Mesenchymal stem cell (in vitro differentiated cells and primary cell): Measurements from ENCODE around the gene WDR72.
A peak's percentile ranks its signal among the peaks of the same experiment; 100 is the strongest.

Source experiments
- DNase-seq: peaks from one replicate; pipeline ENCODE4 v3.0.0-alpha.2; 2013
- H2AFZ ChIP-seq: one replicate; pipeline ENCODE4 v1.6.1; 2013; ENCODE audit warnings: low read depth, mild to moderate bottlenecking, control low read depth, inconsistent platforms, low read length, moderate library complexity
- H2AK5ac ChIP-seq: 2 replicates; pipeline ENCODE4 v1.6.1; 2013; ENCODE audit warnings: low read length, moderate library complexity, mild to moderate bottlenecking, inconsistent platforms; ENCODE audit not compliant: severe bottlenecking
- H2BK120ac ChIP-seq: one replicate; pipeline ENCODE4 v1.6.1; 2013; ENCODE audit warnings: low read depth, mild to moderate bottlenecking, inconsistent platforms, low read length, moderate library complexity
- H2BK12ac ChIP-seq, 2 experiments: one replicate each; pipeline ENCODE4 v1.6.1; 2013; ENCODE audit warnings: inconsistent platforms in 2 of 2, low read length in 2 of 2, mild to moderate bottlenecking in 2 of 2, moderate library complexity in 2 of 2, control low read depth in 1 of 2
- H2BK15ac ChIP-seq: one replicate; pipeline ENCODE4 v1.6.1; 2013; ENCODE audit warnings: mild to moderate bottlenecking, low read depth, inconsistent platforms; ENCODE audit not compliant: poor library complexity, severe bottlenecking
- H2BK5ac ChIP-seq: 2 replicates; pipeline ENCODE4 v1.6.1; 2013; ENCODE audit warnings: low read depth, mild to moderate bottlenecking, low read length, control low read depth, inconsistent platforms; ENCODE audit not compliant: poor library complexity, severe bottlenecking
- H3K14ac ChIP-seq, 2 experiments: one replicate each; pipeline ENCODE4 v1.6.1; 2013; ENCODE audit warnings: inconsistent platforms in 2 of 2, low read length in 2 of 2, control low read depth in 1 of 2, mild to moderate bottlenecking in 1 of 2, moderate library complexity in 1 of 2
- H3K18ac ChIP-seq, 2 experiments: one replicate each; pipeline ENCODE4 v1.6.1; 2013; ENCODE audit warnings: inconsistent platforms in 2 of 2, low read length in 2 of 2, control low read depth in 1 of 2, low read depth in 1 of 2, mild to moderate bottlenecking in 1 of 2
- H3K23ac ChIP-seq, 2 experiments: one replicate each; pipeline ENCODE4 v1.6.1; 2013; ENCODE audit warnings: inconsistent platforms in 2 of 2, low read length in 2 of 2, mild to moderate bottlenecking in 2 of 2, moderate library complexity in 2 of 2, control low read depth in 1 of 2
- H3K27ac ChIP-seq: 2 replicates; pipeline ENCODE4 v1.5.1; 2013; ENCODE audit warnings: mild to moderate bottlenecking, moderate library complexity, low read length, control low read depth, inconsistent platforms; ENCODE audit not compliant: poor library complexity, severe bottlenecking
- H3K27me3 ChIP-seq, 2 experiments: 2 replicates each; pipeline versions ENCODE4 v1.6.1 to v1.7.0; 2013; ENCODE audit warnings: low read length in 2 of 2, mild to moderate bottlenecking in 2 of 2, moderate library complexity in 2 of 2, control low read depth in 1 of 2, inconsistent platforms in 1 of 2; ENCODE audit not compliant: control insufficient read depth in 1 of 2, insufficient read depth in 1 of 2
- H3K36me3 ChIP-seq, 2 experiments: 2 replicates each; pipeline versions ENCODE4 v1.6.1 to v1.7.0; 2013; ENCODE audit warnings: low read length in 2 of 2, control low read depth in 1 of 2, inconsistent platforms in 1 of 2, low read depth in 1 of 2, mild to moderate bottlenecking in 1 of 2; ENCODE audit not compliant: insufficient read depth in 2 of 2, control insufficient read depth in 1 of 2
- H3K4ac ChIP-seq, 2 experiments: one replicate each; pipeline ENCODE4 v1.6.1; 2013; ENCODE audit warnings: inconsistent platforms in 2 of 2, low read length in 2 of 2, mild to moderate bottlenecking in 2 of 2, moderate library complexity in 2 of 2, control low read depth in 1 of 2, low read depth in 1 of 2
- H3K4me1 ChIP-seq: 2 replicates; pipeline ENCODE4 v1.6.1; 2013; ENCODE audit warnings: low read depth, low read length, control low read depth; ENCODE audit not compliant: control insufficient read depth, insufficient read depth
- H3K4me2 ChIP-seq: 2 replicates; pipeline ENCODE4 v1.6.1; 2013; ENCODE audit warnings: low read length, mild to moderate bottlenecking, inconsistent platforms; ENCODE audit not compliant: poor library complexity, severe bottlenecking
- H3K4me3 ChIP-seq, 2 experiments: 2 replicates each; pipeline versions ENCODE4 v1.5.1 to v1.7.0; 2013; ENCODE audit warnings: low read length in 2 of 2, mild to moderate bottlenecking in 2 of 2, control low read depth in 1 of 2, low read depth in 1 of 2; ENCODE audit not compliant: insufficient read depth in 1 of 2
- H3K79me1 ChIP-seq: replicated peaks from 2 replicates; pipeline ENCODE4 v1.6.1; 2013; ENCODE audit warnings: mild to moderate bottlenecking, control low read depth, low read length, inconsistent platforms; ENCODE audit not compliant: poor library complexity, severe bottlenecking
- H3K9ac ChIP-seq: 2 replicates; pipeline ENCODE4 v1.7.0; 2013; ENCODE audit warnings: mild to moderate bottlenecking, low read length, moderate library complexity
- H3K9me3 ChIP-seq: 2 replicates; pipeline ENCODE4 v1.7.0; 2013; ENCODE audit warnings: mild to moderate bottlenecking, low read length; ENCODE audit not compliant: control insufficient read depth
- H4K8ac ChIP-seq: one replicate; pipeline ENCODE4 v1.6.1; 2013; ENCODE audit warnings: inconsistent platforms, mild to moderate bottlenecking, low read length, moderate library complexity
- H4K91ac ChIP-seq: one replicate; pipeline ENCODE4 v1.6.1; 2013; ENCODE audit warnings: mild to moderate bottlenecking, low read length, inconsistent platforms
- WGBS: methylation state at CpG from one replicate; pipeline ENCODE4 v1.1.7; 2013; ENCODE audit warnings: mixed read lengths; 5-methylcytosine and 5-hydroxymethylcytosine counted together

Gene WDR72

GRCh38 chr15:53611145-53611920, 148.1 kb downstream of the WDR72 start:
- Histone ChIP-seq H2BK120ac (no peak overlapping the region), H2BK12ac (no peak overlapping the region), H2AFZ (no peak overlapping the region), H3K23ac (no peak overlapping the region), H3K4ac (no peak overlapping the region), H3K27ac (peak overlapping the region; percentile 89), H4K91ac (no peak overlapping the region), H3K79me1 (peaks cover 9% of the 10 kb centered on the region), H3K4me3 (no peak overlapping the region), H3K4me2 (no peak overlapping the region), H4K8ac (no peak overlapping the region), H2BK15ac (no peak overlapping the region), H3K14ac (no peak overlapping the region), H3K9ac (no peak overlapping the region), H3K36me3 (no peaks in the 10 kb centered on the region), H3K4me1 (peaks cover 5% of the 10 kb centered on the region), H3K18ac (no peak overlapping the region), H3K27me3 (no peaks in the 10 kb centered on the region), H3K9me3 (no peaks in the 10 kb centered on the region), H2BK5ac (no peak overlapping the region), H2AK5ac (no peak overlapping the region)
- WGBS, result 57% methylated on average over 3 of the region's 4 CpGs
- peak; percentile 41 for DNase-seq

GRCh38 chr15:53591041-53591440, 168.4 kb downstream of the WDR72 start:
- no peaks in the 10 kb centered on the region for H3K36me3 ChIP-seq
- WGBS, result 88% methylated on average over 1 of the region's 2 CpGs
- H2BK15ac ChIP-seq, result no peak overlapping the region
- H3K9me3 ChIP-seq, result no peaks in the 10 kb centered on the region
- H3K4me1 ChIP-seq, result peaks cover 2% of the 10 kb centered on the region
- H3K4me3 ChIP-seq, result no peak overlapping the region
- no peak overlapping the region for H4K91ac ChIP-seq
- no peak overlapping the region for H2AFZ ChIP-seq
- no peak overlapping the region for H4K8ac ChIP-seq
- H2AK5ac ChIP-seq, result no peak overlapping the region
- no peak overlapping the region for H3K14ac ChIP-seq
- H2BK5ac ChIP-seq, result no peak overlapping the region
- DNase-seq, result no peak
- peaks cover 2% of the 10 kb centered on the region for H3K79me1 ChIP-seq
- H2BK120ac ChIP-seq, result no peak overlapping the region
- no peak overlapping the region for H3K23ac ChIP-seq
- no peak overlapping the region for H3K18ac ChIP-seq
- H3K4me2 ChIP-seq, result no peak overlapping the region
- no peak overlapping the region for H2BK12ac ChIP-seq
- no peak overlapping the region for H3K9ac ChIP-seq
- no peak overlapping the region for H3K4ac ChIP-seq
- no peaks in the 10 kb centered on the region for H3K27me3 ChIP-seq
- H3K27ac ChIP-seq, result peak overlapping the region; percentile 96

- Histone ChIP-seq H2BK12ac (no peak overlapping the region), H4K8ac (no peak overlapping the region), H3K36me3 (no peaks in the 10 kb centered on the region), H3K4me3 (no peak overlapping the region), H2BK120ac (no peak overlapping the region), H2BK15ac (no peak overlapping the region), H3K9me3 (no peaks in the 10 kb centered on the region), H3K14ac (no peak overlapping the region), H3K79me1 (peaks cover 6% of the 10 kb centered on the region), H4K91ac (no peak overlapping the region), H3K4me2 (no peak overlapping the region), H2BK5ac (no peak overlapping the region), H3K18ac (no peak overlapping the region), H3K27me3 (no peaks in the 10 kb centered on the region), H2AFZ (no peak overlapping the region), H3K4ac (no peak overlapping the region), H3K23ac (no peak overlapping the region), H3K27ac (peak overlapping the region; percentile 96), H2AK5ac (no peak overlapping the region), H3K9ac (no peak overlapping the region), H3K4me1 (peaks cover 2% of the 10 kb centered on the region)
- no peak for DNase-seq
- WGBS, result 90% methylated on average over 1 of the region's 2 CpGs
Observed at GRCh38 chr15:53590380-53590779, 169.1 kb downstream of the WDR72 start.

DNA sequence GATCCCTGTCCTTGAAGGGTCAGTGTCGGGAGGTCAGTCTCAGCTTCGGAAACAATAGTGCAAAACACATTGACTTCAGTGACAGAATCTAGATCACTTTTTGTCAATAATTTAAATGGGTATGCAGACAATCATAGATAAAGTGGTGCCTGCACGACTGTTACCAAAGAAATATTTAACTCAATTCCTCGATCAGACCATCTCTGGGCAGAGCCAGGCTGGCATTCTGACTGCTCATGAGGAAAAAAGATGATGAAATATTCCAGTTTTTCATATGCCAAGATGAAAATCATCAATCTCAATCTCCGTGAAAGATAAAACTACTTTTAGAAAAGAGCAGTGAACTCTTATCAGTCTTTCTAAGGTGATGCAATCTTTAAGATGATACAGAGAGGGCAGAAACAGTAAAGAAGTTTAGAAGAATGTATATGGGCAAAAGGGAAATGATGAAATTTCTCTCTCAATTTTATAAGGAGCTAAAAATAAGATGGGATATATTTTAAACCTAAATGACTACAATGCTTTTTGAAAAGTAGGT, 169.9 kb downstream of the WDR72 start:
- H3K4me3 ChIP-seq, result peak overlapping the region in 1 of 2 experiments; percentile 30
- no peaks in the 10 kb centered on the region for H3K27me3 ChIP-seq
- no peak overlapping the region for H2AK5ac ChIP-seq
- no peak for DNase-seq
- H2BK15ac ChIP-seq, result no peak overlapping the region
- no peak overlapping the region for H2AFZ ChIP-seq
- H3K9ac ChIP-seq, result peak overlapping the region; percentile 27
- no peak overlapping the region for H3K18ac ChIP-seq
- H4K8ac ChIP-seq, result no peak overlapping the region
- no peak overlapping the region for H2BK5ac ChIP-seq
- peaks cover 2% of the 10 kb centered on the region for H3K4me1 ChIP-seq
- H3K14ac ChIP-seq, result no peak overlapping the region
- no peak overlapping the region for H2BK12ac ChIP-seq
- H3K79me1 ChIP-seq, result peaks cover 5% of the 10 kb centered on the region
- peak overlapping the region; percentile 94 for H3K27ac ChIP-seq
- 82% methylated on average over 3 of the region's 5 CpGs for WGBS
- H3K23ac ChIP-seq, result no peak overlapping the region
- no peak overlapping the region for H3K4ac ChIP-seq
- no peak overlapping the region for H3K4me2 ChIP-seq
- H3K9me3 ChIP-seq, result no peaks in the 10 kb centered on the region
- no peak overlapping the region for H4K91ac ChIP-seq
- no peaks in the 10 kb centered on the region for H3K36me3 ChIP-seq
- H2BK120ac ChIP-seq, result no peak overlapping the region
